ENCODE measurements around the gene TPI1. TPM values are rescaled to one million over a fixed set of nuclear protein-coding genes. Genes with fewer than 3 reads are reported as not detected.
"Not testable (repeated sequence)": the region's sequence is repeated elsewhere in the genome, so short reads cannot be mapped to it uniquely, and the experiment has no call there.

The TPI1 gene
- total RNA-seq, 4 donors from 2014 or later = 360 to 671 (median 400) TPM

DNA sequence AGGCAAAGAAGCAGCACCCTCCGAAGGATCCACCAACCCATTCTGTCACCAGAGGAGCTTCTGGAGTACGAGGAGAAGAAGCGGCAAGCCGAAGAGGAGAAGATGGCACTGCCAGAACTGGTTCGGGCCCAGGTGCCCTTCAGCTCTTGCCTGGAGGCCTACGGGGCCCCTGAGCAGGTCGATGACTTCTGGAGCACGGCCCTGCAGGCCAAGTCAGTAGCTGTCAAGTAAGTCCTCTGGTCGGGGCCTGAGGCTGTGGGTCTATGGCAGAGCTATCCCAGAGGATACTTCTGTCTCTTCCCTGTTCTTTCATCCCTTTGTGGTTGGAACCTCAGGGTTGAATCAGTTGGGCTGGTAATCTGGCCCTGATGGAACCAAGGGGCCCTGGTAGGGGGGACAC, 5.9 kb upstream of the TPI1 start:
- TF ChIP-seq EP300 (IDR thresholded peaks at IDR 0.05; ENCODE audit: low read depth) (no peak), POLR2AphosphoS5 (IDR thresholded peaks at IDR 0.05) (no peak)
- no peak overlapping the region for H3K27ac ChIP-seq
- no peaks in the 10 kb centered on the region for H3K9me3 ChIP-seq
- H3K36me3 ChIP-seq = peaks cover 0 to 64% (median 26%) of the 10 kb centered on the region in 4 donors
- in situ Hi-C loops (cut with MboI; ENCODE audit: low pct_ligation_motif_present in 1 of 4, low pct_unique_long_range_greater_than_20kb in 1 of 4, low sequenced_read_pairs in 3 of 4) = no loop called here
- no peak overlapping the region for H3K4me3 ChIP-seq
- 89% methylated on average over 8 of the region's 9 CpGs; no CpG with 5 or more reads in 1 of the 2 donors for WGBS, 2 donors (ENCODE audit: low coverage in 1 of 2)
- intact Hi-C loops (cut with DNase I; ENCODE audit: low total_unique reads) = no loop called here
- H3K4me1 ChIP-seq = peaks cover 0 to under 1% (median 0%) of the 10 kb centered on the region in 4 donors
- no peaks in the 10 kb centered on the region for H3K27me3 ChIP-seq
- DNase-seq = no peak

DNA sequence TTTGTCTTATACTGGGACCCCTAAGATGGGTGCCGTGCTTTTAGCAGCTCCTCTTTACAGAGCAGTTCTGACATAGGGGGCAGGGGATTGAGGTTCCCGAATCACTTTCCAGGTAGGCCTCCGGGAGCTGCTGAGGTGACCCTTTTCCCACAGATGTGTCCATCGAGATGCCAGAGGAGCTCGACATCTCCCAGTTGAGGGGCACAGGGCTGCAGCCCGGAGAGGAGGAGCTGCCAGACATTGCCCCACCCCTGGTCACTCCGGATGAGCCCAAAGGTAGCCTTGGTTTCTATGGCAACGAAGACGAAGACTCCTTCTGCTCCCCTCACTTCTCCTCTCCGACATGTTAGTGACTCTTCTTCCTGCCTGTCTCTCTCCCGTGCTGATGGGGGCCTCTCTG, 4.3 kb upstream of the TPI1 start:
- intact Hi-C loops (cut with DNase I; ENCODE audit: low total_unique reads) = no loop called here
- Histone ChIP-seq H3K9me3 (no peaks in the 10 kb centered on the region), H3K27me3 (no peaks in the 10 kb centered on the region), H3K4me3 (no peak overlapping the region), H3K4me1 (peaks cover 0 to 8% (median 6%) of the 10 kb centered on the region in 4 donors), H3K27ac (no peak overlapping the region), H3K36me3 (peaks cover 0 to 51% (median 20%) of the 10 kb centered on the region in 4 donors)
- no peak for DNase-seq
- 94 to 98% methylated on average over 3 to 11 of the region's 11 CpGs for WGBS, 2 donors (ENCODE audit: low coverage in 1 of 2)
- in situ Hi-C loops (cut with MboI; ENCODE audit: low pct_ligation_motif_present in 1 of 4, low pct_unique_long_range_greater_than_20kb in 1 of 4, low sequenced_read_pairs in 3 of 4) = no loop called here
- TF ChIP-seq POLR2AphosphoS5 (IDR thresholded peaks at IDR 0.05) (no peak), POLR2A (IDR thresholded peaks at IDR 0.05) (no peak), EP300 (IDR thresholded peaks at IDR 0.05; ENCODE audit: low read depth) (no peak)
- TF ChIP-seq, protein P1, sequence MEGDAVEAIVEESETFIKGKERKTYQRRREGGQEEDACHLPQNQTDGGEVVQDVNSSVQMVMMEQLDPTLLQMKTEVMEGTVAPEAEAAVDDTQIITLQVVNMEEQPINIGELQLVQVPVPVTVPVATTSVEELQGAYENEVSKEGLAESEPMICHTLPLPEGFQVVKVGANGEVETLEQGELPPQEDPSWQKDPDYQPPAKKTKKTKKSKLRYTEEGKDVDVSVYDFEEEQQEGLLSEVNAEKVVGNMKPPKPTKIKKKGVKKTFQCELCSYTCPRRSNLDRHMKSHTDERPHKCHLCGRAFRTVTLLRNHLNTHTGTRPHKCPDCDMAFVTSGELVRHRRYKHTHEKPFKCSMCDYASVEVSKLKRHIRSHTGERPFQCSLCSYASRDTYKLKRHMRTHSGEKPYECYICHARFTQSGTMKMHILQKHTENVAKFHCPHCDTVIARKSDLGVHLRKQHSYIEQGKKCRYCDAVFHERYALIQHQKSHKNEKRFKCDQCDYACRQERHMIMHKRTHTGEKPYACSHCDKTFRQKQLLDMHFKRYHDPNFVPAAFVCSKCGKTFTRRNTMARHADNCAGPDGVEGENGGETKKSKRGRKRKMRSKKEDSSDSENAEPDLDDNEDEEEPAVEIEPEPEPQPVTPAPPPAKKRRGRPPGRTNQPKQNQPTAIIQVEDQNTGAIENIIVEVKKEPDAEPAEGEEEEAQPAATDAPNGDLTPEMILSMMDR (IDR thresholded peaks at IDR 0.05) = no peak

DNA sequence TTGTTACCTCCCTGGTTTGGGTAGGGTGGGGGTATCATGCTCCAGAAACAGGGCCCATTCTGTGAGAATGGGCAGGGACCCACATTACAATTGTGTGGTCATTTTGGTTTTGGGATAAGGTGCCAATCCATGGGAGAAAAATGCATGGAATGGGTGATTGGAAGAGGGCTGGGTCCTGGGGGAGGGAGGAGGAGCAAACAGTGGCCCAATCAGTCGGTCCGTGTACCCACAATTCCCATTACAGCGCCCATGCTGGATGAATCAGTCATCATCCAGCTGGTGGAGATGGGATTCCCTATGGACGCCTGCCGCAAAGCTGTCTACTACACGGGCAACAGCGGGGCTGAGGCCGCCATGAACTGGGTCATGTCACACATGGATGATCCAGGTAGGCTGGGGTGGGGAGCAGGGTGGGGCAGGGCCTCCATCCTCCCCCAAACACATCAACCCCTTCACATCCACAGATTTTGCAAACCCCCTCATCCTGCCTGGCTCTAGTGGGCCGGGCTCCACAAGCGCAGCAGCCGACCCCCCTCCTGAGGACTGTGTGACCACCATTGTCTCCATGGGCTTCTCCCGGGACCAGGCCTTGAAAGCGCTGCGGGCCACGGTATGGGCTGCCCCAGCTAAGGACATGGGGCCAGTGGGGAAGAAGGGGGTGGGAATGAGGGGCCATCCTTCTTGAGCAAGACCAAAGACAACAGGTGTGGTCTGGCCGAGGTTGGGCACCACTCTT, 3.6 kb upstream of the TPI1 start:
- Histone ChIP-seq H3K4me3 (no peak overlapping the region), H3K4me1 (peaks cover 5 to 15% (median 12%) of the 10 kb centered on the region in 4 donors), H3K36me3 (peaks cover 0 to 44% (median 16%) of the 10 kb centered on the region in 4 donors), H3K27me3 (no peaks in the 10 kb centered on the region), H3K27ac (no peak overlapping the region), H3K9me3 (no peaks in the 10 kb centered on the region)
- intact Hi-C loops (cut with DNase I; ENCODE audit: low total_unique reads) (no loop called here), in situ Hi-C loops (cut with MboI; ENCODE audit: low pct_ligation_motif_present in 1 of 4, low pct_unique_long_range_greater_than_20kb in 1 of 4, low sequenced_read_pairs in 3 of 4) (no loop called here)
- 94% methylated on average over 16 of the region's 16 CpGs; no CpG with 5 or more reads in 1 of the 2 donors for WGBS, 2 donors (ENCODE audit: low coverage in 1 of 2)
- DNase-seq = no peak
- TF ChIP-seq, protein P1 (IDR thresholded peaks at IDR 0.05) = no peak
- TF ChIP-seq EP300 (IDR thresholded peaks at IDR 0.05; ENCODE audit: low read depth) (no peak), POLR2A (IDR thresholded peaks at IDR 0.05) (no peak), POLR2AphosphoS5 (IDR thresholded peaks at IDR 0.05) (no peak)

DNA sequence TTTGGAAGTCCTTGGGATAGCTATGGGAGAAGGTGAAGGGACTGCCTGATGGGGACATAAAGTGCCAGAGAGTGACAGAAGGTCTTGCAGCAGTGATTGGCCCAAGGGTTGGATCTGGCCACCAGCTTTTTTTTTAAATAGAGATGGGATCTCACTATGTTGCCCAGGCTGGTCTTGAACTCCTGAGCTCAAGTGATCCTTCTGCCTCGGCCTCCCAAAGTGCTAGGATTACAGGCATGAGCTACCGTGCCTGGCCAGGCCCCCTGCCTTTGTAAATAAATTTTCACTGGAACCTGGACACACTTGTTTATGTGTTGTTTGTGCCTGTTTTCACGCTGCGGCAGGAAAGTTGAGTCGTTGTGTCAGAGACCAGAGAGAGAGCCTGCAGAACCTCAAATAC, 2.0 kb upstream of the TPI1 start:
- in situ Hi-C loops (cut with MboI; ENCODE audit: low pct_ligation_motif_present in 1 of 4, low pct_unique_long_range_greater_than_20kb in 1 of 4, low sequenced_read_pairs in 3 of 4); DNase-seq; intact Hi-C loops (cut with DNase I; ENCODE audit: low total_unique reads); H3K27me3 ChIP-seq; H3K27ac ChIP-seq; H3K4me3 ChIP-seq; H3K9me3 ChIP-seq: not testable (repeated sequence)
- Histone ChIP-seq H3K36me3 (peaks cover 0 to 31% (median 12%) of the 10 kb centered on the region in 4 donors), H3K4me1 (peaks cover 11 to 27% (median 24%) of the 10 kb centered on the region in 4 donors)
- WGBS, 2 donors (ENCODE audit: low coverage in 1 of 2) = 92% methylated on average over 5 of the region's 5 CpGs; no CpG with 5 or more reads in 1 of the 2 donors

DNA sequence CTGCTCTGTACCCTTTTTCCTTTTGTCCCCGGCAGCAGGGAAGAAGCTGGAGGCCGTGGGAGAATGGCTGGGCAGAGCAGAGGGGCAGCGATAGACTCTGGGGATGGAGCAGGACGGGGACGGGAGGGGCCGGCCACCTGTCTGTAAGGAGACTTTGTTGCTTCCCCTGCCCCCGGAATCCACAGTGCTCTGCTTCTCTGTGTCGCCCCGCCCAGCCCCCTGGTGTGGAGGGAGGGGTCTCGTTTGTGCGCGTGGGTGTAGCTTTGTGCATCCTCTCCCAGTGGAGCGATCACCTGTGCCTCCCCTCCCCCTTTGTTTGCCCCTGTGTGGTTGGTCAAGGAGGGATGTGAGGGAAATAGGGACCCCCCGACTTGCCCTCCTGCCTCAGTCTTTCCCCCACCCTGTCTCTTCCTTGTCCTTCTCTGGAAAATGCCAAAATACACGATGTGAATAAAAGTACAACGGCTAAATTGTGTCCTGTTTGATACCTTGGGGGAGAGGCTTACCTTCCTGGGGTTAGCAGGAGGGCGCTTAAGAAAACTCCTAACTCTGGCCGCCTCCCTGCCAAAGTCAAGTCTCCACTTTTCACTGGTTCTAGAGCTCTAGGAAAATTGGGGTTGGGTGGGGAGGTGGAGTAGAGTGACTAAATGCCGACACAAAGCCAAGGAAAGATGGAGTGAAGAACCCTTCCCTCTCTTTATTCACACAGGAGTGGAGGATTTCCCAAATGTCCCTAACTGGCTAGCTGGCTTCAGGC, 990 bp upstream of the TPI1 start:
- in situ Hi-C loops (cut with MboI; ENCODE audit: low pct_ligation_motif_present in 1 of 4, low pct_unique_long_range_greater_than_20kb in 1 of 4, low sequenced_read_pairs in 3 of 4) (no loop called here), intact Hi-C loops (cut with DNase I; ENCODE audit: low total_unique reads) (loop anchor here (2.0 kb wide), 1 partner anchor 242 kb away; the partner anchor contains the start of gene C1RL)
- peak overlapping the region; percentile 97 to 99 (median 98) for H3K27ac ChIP-seq
- peaks cover 16 to 37% (median 31%) of the 10 kb centered on the region in 4 donors for H3K4me1 ChIP-seq
- TF ChIP-seq POLR2AphosphoS5 (IDR thresholded peaks at IDR 0.05) (no peak), POLR2A (IDR thresholded peaks at IDR 0.05) (no peak), EP300 (IDR thresholded peaks at IDR 0.05; ENCODE audit: low read depth) (no peak)
- TF ChIP-seq, protein P1 (IDR thresholded peaks at IDR 0.05) = no peak
- no peaks in the 10 kb centered on the region for H3K27me3 ChIP-seq
- DNase-seq = no peak
- H3K9me3 ChIP-seq = no peaks in the 10 kb centered on the region
- WGBS, 2 donors (ENCODE audit: low coverage in 1 of 2) = 76 to 82% methylated on average over 4 to 19 of the region's 19 CpGs
- H3K4me3 ChIP-seq = peak overlapping the region in 2 of 4 donors; percentile 93 to 99
- H3K36me3 ChIP-seq = peaks cover 0 to 30% (median 9%) of the 10 kb centered on the region in 4 donors
